MM.1S (cell line): ENCODE results near the gene GNAS-AS1.
"Not testable (repeated sequence)": the region's sequence is repeated elsewhere in the genome, so short reads cannot be mapped to it uniquely, and the experiment has no call there.

Experiments used
- DNase-seq: peaks from one replicate; pipeline ENCODE4 v3.0.0-alpha.2; 2015
- H2AFZ ChIP-seq: fragments of 300-600 bp; sonication (generic); 2 replicates; pipeline ENCODE4 v1.6.0; 2016; ENCODE audit warnings: antibody characterized with exemption, low read length
- H3F3A ChIP-seq: fragments of 300-600 bp; sonication (generic); 2 replicates; pipeline ENCODE4 v1.6.1; 2016; ENCODE audit warnings: mild to moderate bottlenecking, antibody characterized with exemption, low read length, moderate library complexity, mixed read lengths; ENCODE audit not compliant: insufficient read depth
- H3K27ac ChIP-seq: fragments of 300-600 bp; sonication (generic); 2 replicates; pipeline ENCODE4 v1.5.1; 2016; ENCODE audit warnings: mild to moderate bottlenecking, low read length
- H3K27me3 ChIP-seq: fragments of 300-600 bp; sonication (generic); replicated peaks from 2 replicates; pipeline ENCODE4 v1.6.0; 2016; ENCODE audit warnings: low read length; ENCODE audit not compliant: insufficient read depth
- H3K36me3 ChIP-seq: fragments of 300-600 bp; sonication (generic); replicated peaks from 2 replicates; pipeline ENCODE4 v1.6.1; 2016; ENCODE audit warnings: mild to moderate bottlenecking, low read length, mixed read lengths; ENCODE audit not compliant: insufficient read depth
- H3K4me1 ChIP-seq: fragments of 300-600 bp; sonication (generic); 2 replicates; pipeline ENCODE4 v1.6.1; 2016; ENCODE audit warnings: low read length, mixed read lengths
- H3K4me2 ChIP-seq: fragments of 300-600 bp; sonication (generic); 2 replicates; pipeline ENCODE4 v1.6.0; 2016; ENCODE audit warnings: low read depth, low read length
- H3K4me3 ChIP-seq: fragments of 300-600 bp; sonication (generic); 2 replicates; pipeline ENCODE4 v1.5.1; 2016; ENCODE audit warnings: low read length, mixed read lengths
- H3K79me2 ChIP-seq: fragments of 300-600 bp; sonication (generic); 2 replicates; pipeline ENCODE4 v1.6.1; 2016; ENCODE audit warnings: mixed run types, low read length, mixed read lengths
- H3K9ac ChIP-seq: fragments of 300-600 bp; sonication (generic); 2 replicates; pipeline ENCODE4 v1.6.1; 2016; ENCODE audit warnings: low read length, mixed read lengths
- H3K9me2 ChIP-seq: fragments of 300-600 bp; sonication (generic); replicated peaks from 2 replicates; pipeline ENCODE4 v1.6.1; 2016; ENCODE audit warnings: mild to moderate bottlenecking, low read length, mixed read lengths; ENCODE audit not compliant: insufficient read depth
- H3K9me3 ChIP-seq: fragments of 300-600 bp; sonication (generic); replicated peaks from 2 replicates; pipeline ENCODE4 v1.6.1; 2016; ENCODE audit warnings: mild to moderate bottlenecking, low read length, mixed read lengths; ENCODE audit not compliant: insufficient read depth
- H4K20me1 ChIP-seq: fragments of 300-600 bp; sonication (generic); 2 replicates; pipeline ENCODE4 v1.6.1; 2016; ENCODE audit warnings: mild to moderate bottlenecking, low read length, moderate library complexity, mixed read lengths; ENCODE audit not compliant: insufficient read depth
- EZH2 ChIP-seq: fragments of 300-600 bp; sonication (generic); optimal IDR thresholded peaks from 2 replicates; pipeline ENCODE3; 2017; ENCODE audit warnings: low read depth, mild to moderate bottlenecking, antibody characterized with exemption, low read length, mixed read lengths
- EZH2phosphoT487 ChIP-seq: fragments of 300-600 bp; sonication (generic); IDR thresholded peaks from 2 replicates; pipeline ENCODE4 v1.6.1; 2018; ENCODE audit warnings: antibody characterized with exemption, low read length
- TF ChIP-seq, protein P1 (sequence below): fragments of 300-600 bp; sonication (generic); IDR thresholded peaks from 2 replicates; pipeline ENCODE4 v1.5.1; 2016; ENCODE audit warnings: antibody characterized with exemption, low read length, mixed read lengths

GNAS-AS1 gene

DNA sequence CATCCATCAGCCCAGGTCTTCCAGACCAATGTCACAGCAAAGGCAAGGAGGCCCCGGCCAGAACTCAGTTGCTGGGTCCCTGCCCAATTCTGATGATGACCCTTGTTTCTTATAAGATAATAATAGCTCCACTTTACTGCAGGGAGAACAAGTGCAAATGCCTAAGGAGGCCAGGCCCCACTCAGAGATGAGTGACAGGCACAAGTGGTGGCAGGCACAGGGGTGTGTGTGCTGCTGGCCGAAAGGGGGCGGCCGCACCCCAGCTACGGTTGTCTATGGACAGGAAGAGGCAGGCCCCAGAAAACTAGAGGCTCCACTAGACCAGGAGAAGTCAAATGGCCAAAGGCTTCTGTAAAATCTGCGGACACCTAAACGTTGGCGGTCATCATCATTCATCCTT is 28.6 kb downstream of the GNAS-AS1 start:
- H3K27ac ChIP-seq, result no peak overlapping the region
- no peaks in the 10 kb centered on the region for H3K9me3 ChIP-seq
- peak; percentile 7 for DNase-seq
- no peak overlapping the region for H2AFZ ChIP-seq
- no peaks in the 10 kb centered on the region for H3K79me2 ChIP-seq
- H3K9me2 ChIP-seq, result no peaks in the 10 kb centered on the region
- H3K4me2 ChIP-seq, result no peak overlapping the region
- no peak overlapping the region for H3K9ac ChIP-seq
- no peaks in the 10 kb centered on the region for H3K36me3 ChIP-seq
- TF ChIP-seq EZH2 (no peak), EZH2phosphoT487 (no peak)
- TF ChIP-seq, protein P1, sequence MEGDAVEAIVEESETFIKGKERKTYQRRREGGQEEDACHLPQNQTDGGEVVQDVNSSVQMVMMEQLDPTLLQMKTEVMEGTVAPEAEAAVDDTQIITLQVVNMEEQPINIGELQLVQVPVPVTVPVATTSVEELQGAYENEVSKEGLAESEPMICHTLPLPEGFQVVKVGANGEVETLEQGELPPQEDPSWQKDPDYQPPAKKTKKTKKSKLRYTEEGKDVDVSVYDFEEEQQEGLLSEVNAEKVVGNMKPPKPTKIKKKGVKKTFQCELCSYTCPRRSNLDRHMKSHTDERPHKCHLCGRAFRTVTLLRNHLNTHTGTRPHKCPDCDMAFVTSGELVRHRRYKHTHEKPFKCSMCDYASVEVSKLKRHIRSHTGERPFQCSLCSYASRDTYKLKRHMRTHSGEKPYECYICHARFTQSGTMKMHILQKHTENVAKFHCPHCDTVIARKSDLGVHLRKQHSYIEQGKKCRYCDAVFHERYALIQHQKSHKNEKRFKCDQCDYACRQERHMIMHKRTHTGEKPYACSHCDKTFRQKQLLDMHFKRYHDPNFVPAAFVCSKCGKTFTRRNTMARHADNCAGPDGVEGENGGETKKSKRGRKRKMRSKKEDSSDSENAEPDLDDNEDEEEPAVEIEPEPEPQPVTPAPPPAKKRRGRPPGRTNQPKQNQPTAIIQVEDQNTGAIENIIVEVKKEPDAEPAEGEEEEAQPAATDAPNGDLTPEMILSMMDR, result peak; percentile 45
- H4K20me1 ChIP-seq, result no peaks in the 10 kb centered on the region
- H3K27me3 ChIP-seq, result peaks cover 16% of the 10 kb centered on the region
- no peaks in the 10 kb centered on the region for H3K4me1 ChIP-seq
- no peaks in the 10 kb centered on the region for H3F3A ChIP-seq
- no peak overlapping the region for H3K4me3 ChIP-seq

DNA sequence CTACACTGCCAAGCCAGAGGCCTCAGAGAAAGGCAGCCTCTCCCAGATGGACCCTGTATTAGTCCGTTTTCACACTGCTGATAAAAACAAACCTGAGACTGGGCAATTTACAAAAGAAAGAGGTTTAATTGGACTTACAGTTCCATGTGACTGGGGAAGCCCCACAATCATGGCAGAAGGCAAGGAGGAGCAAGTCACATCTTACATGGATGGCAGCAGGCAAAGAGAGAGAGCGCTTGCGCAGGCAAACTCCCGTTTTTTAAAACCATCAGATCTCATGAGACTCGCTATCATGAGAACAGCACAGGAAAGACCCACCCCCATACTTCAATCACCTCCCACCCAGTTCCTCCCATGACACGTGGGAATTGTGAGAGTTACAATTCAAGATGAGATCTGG is 30.2 kb downstream of the GNAS-AS1 start:
- not testable (repeated sequence) for H3K4me2 ChIP-seq, DNase-seq, H3F3A ChIP-seq, H3K4me3 ChIP-seq, H3K9me3 ChIP-seq, H3K4me1 ChIP-seq, H3K36me3 ChIP-seq, H4K20me1 ChIP-seq, H3K79me2 ChIP-seq, H3K27ac ChIP-seq, H3K9me2 ChIP-seq, H3K9ac ChIP-seq, H2AFZ ChIP-seq
- H3K27me3 ChIP-seq, result peaks cover 16% of the 10 kb centered on the region

DNA sequence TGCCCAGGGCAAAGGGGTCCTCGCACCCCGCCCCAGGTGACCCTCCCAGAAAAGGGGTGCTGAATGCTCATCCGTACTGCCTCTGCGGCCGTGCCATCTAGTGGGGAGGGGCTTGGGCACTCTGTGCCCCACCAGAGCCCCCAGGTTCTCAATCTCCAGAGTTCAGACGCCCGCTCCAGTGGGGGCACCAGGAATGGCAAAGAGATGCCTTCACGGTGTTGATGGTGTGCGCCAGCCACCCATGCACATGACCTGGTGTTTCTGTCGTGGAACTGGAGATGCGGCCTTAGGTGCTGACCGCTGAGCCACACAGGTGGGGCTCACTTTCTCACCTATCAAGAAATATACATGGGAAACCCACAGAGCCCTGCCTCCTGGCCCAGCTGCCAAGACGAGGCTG is 30.8 kb downstream of the GNAS-AS1 start:
- peaks cover 16% of the 10 kb centered on the region; the same call in 1 of the 2 replicates for H3K27me3 ChIP-seq

DNA sequence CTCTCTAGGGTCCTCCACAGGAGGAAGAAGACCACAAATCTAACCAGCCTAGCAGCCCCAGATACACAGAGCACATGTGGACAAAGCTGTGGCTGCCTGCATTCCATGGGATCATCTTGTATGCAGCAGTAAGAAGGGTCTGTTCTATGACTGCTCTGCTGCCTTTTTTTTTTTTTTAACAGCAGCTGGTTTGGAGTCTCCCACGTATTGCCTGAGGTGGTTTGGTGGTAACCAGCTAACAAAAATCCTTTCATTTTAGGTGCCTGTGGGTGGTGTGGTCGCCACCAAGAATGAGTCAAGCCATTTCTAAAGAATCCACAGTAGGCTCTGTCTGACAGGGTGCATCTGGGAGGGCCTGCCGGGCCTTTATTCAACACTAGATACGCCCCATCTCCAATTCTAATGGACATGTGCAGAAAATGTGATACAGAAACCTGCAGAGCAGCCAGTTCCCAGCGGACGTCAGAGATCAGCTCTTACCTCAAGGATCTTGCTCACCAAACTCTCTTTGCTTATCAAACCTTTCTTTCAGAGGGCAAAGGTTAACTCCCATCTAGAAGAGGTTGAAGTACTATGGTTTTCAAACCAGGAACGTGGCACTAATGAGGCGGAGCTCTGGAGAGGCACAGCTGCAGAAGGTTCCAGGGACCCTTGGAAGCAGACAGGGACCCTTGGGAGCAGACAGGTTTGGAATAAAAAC is 32.0 kb downstream of the GNAS-AS1 start:
- TF ChIP-seq EZH2phosphoT487, result no peak
- no peak for TF ChIP-seq EZH2
- TF ChIP-seq, protein P1, result no peak
- Histone ChIP-seq H3K27ac (no peak overlapping the region), H4K20me1 (no peaks in the 10 kb centered on the region), H2AFZ (no peak overlapping the region), H3K4me3 (no peak overlapping the region), H3K9ac (no peak overlapping the region), H3K4me2 (no peak overlapping the region), H3K27me3 (peaks cover 18% of the 10 kb centered on the region; the same call in 1 of the 2 replicates), H3K9me2 (no peaks in the 10 kb centered on the region), H3K4me1 (no peaks in the 10 kb centered on the region), H3K79me2 (no peaks in the 10 kb centered on the region), H3K36me3 (no peaks in the 10 kb centered on the region), H3F3A (no peaks in the 10 kb centered on the region), H3K9me3 (no peaks in the 10 kb centered on the region)
- no peak for DNase-seq

More for the DNA sequence above, 30.8 kb downstream of the GNAS-AS1 start:
- no peaks in the 10 kb centered on the region for H3K9me3 ChIP-seq
- H3K36me3 ChIP-seq, result no peaks in the 10 kb centered on the region
- no peaks in the 10 kb centered on the region for H3K4me1 ChIP-seq
- no peak overlapping the region for H2AFZ ChIP-seq
- no peaks in the 10 kb centered on the region for H3F3A ChIP-seq
- H3K9ac ChIP-seq, result no peak overlapping the region
- H3K4me3 ChIP-seq, result no peak overlapping the region
- DNase-seq, result no peak
- H4K20me1 ChIP-seq, result no peaks in the 10 kb centered on the region
- H3K4me2 ChIP-seq, result no peak overlapping the region
- H3K9me2 ChIP-seq, result no peaks in the 10 kb centered on the region
- TF ChIP-seq EZH2, result no peak
- TF ChIP-seq, protein P1, result no peak
- TF ChIP-seq EZH2phosphoT487, result no peak
- H3K27ac ChIP-seq, result no peak overlapping the region
- no peaks in the 10 kb centered on the region for H3K79me2 ChIP-seq
